ENCODE data around the gene GRAMD1A.

DNA sequence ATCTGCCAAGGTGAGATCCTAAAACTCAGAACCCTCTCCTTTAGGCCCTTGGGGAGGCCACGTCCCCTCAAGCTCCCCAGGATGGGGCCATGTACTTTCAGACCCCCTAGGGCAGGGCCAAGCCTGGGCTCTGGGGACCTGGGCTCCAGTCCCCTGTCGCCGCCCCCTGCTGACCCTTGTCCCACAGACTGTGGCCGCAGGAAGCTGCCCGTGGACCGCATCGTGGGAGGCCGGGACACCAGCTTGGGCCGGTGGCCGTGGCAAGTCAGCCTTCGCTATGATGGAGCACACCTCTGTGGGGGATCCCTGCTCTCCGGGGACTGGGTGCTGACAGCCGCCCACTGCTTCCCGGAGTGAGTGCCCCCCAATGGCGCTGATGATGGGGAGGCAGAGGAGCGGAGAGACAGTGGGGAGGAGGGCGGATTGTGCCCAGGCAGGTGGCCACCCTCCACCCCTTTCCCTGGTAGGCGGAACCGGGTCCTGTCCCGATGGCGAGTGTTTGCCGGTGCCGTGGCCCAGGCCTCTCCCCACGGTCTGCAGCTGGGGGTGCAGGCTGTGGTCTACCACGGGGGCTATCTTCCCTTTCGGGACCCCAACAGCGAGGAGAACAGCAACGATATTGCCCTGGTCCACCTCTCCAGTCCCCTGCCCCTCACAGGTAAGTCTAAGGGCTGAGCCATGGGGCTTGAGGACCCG is 60.2 kb downstream of the GRAMD1A start:
- TF ChIP-seq, protein P1, sequence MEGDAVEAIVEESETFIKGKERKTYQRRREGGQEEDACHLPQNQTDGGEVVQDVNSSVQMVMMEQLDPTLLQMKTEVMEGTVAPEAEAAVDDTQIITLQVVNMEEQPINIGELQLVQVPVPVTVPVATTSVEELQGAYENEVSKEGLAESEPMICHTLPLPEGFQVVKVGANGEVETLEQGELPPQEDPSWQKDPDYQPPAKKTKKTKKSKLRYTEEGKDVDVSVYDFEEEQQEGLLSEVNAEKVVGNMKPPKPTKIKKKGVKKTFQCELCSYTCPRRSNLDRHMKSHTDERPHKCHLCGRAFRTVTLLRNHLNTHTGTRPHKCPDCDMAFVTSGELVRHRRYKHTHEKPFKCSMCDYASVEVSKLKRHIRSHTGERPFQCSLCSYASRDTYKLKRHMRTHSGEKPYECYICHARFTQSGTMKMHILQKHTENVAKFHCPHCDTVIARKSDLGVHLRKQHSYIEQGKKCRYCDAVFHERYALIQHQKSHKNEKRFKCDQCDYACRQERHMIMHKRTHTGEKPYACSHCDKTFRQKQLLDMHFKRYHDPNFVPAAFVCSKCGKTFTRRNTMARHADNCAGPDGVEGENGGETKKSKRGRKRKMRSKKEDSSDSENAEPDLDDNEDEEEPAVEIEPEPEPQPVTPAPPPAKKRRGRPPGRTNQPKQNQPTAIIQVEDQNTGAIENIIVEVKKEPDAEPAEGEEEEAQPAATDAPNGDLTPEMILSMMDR (conservative IDR thresholded peaks at IDR 0.05): no peak
- TF ChIP-seq EZH2 (IDR thresholded peaks at IDR 0.05; ENCODE audit: low read depth): no peak

Measured in PC-9 (cell line).